ENCODE results near the gene MSS51. TPM values are rescaled to one million over a fixed set of nuclear protein-coding genes. Genes with fewer than 3 reads are reported as not detected.

Gene MSS51
- total and polyA plus RNA-seq, 8 donors, result 0.61 to 6.1 (median 1.3) TPM; not detected in 1

- Histone ChIP-seq H3K27me3 (no peaks in the 10 kb centered on the region), H3K4me3 (no peak overlapping the region), H3K27ac (no peak overlapping the region), H3K36me3 (peaks cover 59 to 100% (median 100%) of the 10 kb centered on the region in 4 donors), H3K9me3 (no peaks in the 10 kb centered on the region), H3K4me1 (no peaks in the 10 kb centered on the region)
- intact Hi-C loops (cut with DNase I; ENCODE audit: low total_unique reads), result no loop called here
- 52 to 87% (median 84%) methylated on average over 1 of the region's 1 CpG for WGBS, 5 donors
- no peak for DNase-seq
- no peak for TF ChIP-seq POLR2AphosphoS5 (IDR thresholded peaks at IDR 0.05)
- TF ChIP-seq EP300 (IDR thresholded peaks at IDR 0.05), result no peak
- no peak for TF ChIP-seq POLR2A (IDR thresholded peaks at IDR 0.05)
- TF ChIP-seq CTCF (IDR thresholded peaks at IDR 0.05), result no peak
Observed at GRCh38 chr10:73379064-73379748, 54.2 kb downstream of the MSS51 start.

GRCh38 chr10:73376679-73377078 is 56.7 kb downstream of the MSS51 start:
- TF ChIP-seq CTCF (IDR thresholded peaks at IDR 0.05), result no peak
- no peak for TF ChIP-seq POLR2AphosphoS5 (IDR thresholded peaks at IDR 0.05)
- no peak for TF ChIP-seq POLR2A (IDR thresholded peaks at IDR 0.05)
- TF ChIP-seq EP300 (IDR thresholded peaks at IDR 0.05), result no peak
- no peaks in the 10 kb centered on the region for H3K4me1 ChIP-seq
- no peaks in the 10 kb centered on the region for H3K9me3 ChIP-seq
- no peaks in the 10 kb centered on the region for H3K27me3 ChIP-seq
- H3K36me3 ChIP-seq, result peaks cover 41 to 100% (median 98%) of the 10 kb centered on the region in 4 donors
- 72 to 85% (median 84%) methylated on average over 3 of the region's 3 CpGs for WGBS, 5 donors
- no peak overlapping the region for H3K27ac ChIP-seq
- intact Hi-C loops (cut with DNase I; ENCODE audit: low total_unique reads), result no loop called here
- no peak overlapping the region for H3K4me3 ChIP-seq
- DNase-seq, result no peak

Other genes with a start within 250 kb of the MSS51 start
- gene DNAJC9, start 186.3 kb downstream of the MSS51 start, total RNA-seq, result 10 to 100 TPM in 3 of 5 donors, 1 to 10 TPM in 2; 3.5 to 26.4 (median 17.4) TPM
- 10 to 100 TPM; 10.6 to 13.8 (median 11.5) TPM for gene DNAJC9, start 186.3 kb downstream of the MSS51 start, polyA plus RNA-seq
- gene MRPS16, start 180.9 kb downstream of the MSS51 start, total RNA-seq, result 10 to 100 TPM in 4 of 5 donors, 1 to 10 TPM in 1; 6.4 to 68.7 (median 50.4) TPM
- 10 to 100 TPM; 51.8 to 62.7 (median 61.5) TPM for gene MRPS16, start 180.9 kb downstream of the MSS51 start, polyA plus RNA-seq
- gene CFAP70, start 74.7 kb downstream of the MSS51 start, total RNA-seq, result 1 to 10 TPM in 4 of 5 donors, under 1 TPM in 1; 0.29 to 9.0 (median 1.8) TPM
- 1 to 10 TPM in 2 of 3 donors, under 1 TPM in 1; 0.31 to 3.2 (median 2.5) TPM for gene CFAP70, start 74.7 kb downstream of the MSS51 start, polyA plus RNA-seq
- 100 to 1,000 TPM in 1 of 5 donors, 10 to 100 TPM in 4; 16.2 to 103 (median 60.6) TPM for gene ANXA7, start 19.5 kb downstream of the MSS51 start, total RNA-seq
- gene ANXA7, start 19.5 kb downstream of the MSS51 start, polyA plus RNA-seq, result 10 to 100 TPM; 38.7 to 67.4 (median 55.7) TPM
- 10 to 100 TPM; 12.5 to 77.1 (median 43.3) TPM for gene PPP3CB, start 62.5 kb upstream of the MSS51 start, total RNA-seq
- 10 to 100 TPM; 23.2 to 29.0 (median 24.4) TPM for gene PPP3CB, start 62.5 kb upstream of the MSS51 start, polyA plus RNA-seq
- 100 to 1,000 TPM in 4 of 5 donors, 10 to 100 TPM in 1; 33.0 to 369 (median 112) TPM for gene USP54, start 157.8 kb upstream of the MSS51 start, total RNA-seq
- 10 to 100 TPM in 2 of 3 donors, 1 to 10 TPM in 1; 7.3 to 17.3 (median 11.1) TPM for gene USP54, start 157.8 kb upstream of the MSS51 start, polyA plus RNA-seq
- gene MYOZ1, start 207.9 kb upstream of the MSS51 start, total RNA-seq, result 1 to 10 TPM in 1 of 5 donors, not detected in 4; 1.3 TPM
- 1 to 10 TPM in 1 of 3 donors, under 1 TPM in 2; 0.18 to 1.2 (median 0.19) TPM for gene MYOZ1, start 207.9 kb upstream of the MSS51 start, polyA plus RNA-seq
- gene SYNPO2L, start 222.5 kb upstream of the MSS51 start, total RNA-seq, result not detected
- gene SYNPO2L, start 222.5 kb upstream of the MSS51 start, polyA plus RNA-seq, result under 1 TPM in 2 of 3 donors, not detected in 1; 0.03 to 0.12 TPM